ENCODE results near the gene RTKN. TPM values are rescaled to one million over a fixed set of nuclear protein-coding genes. Genes with fewer than 3 reads are reported as not detected.

RTKN gene
- total and polyA plus RNA-seq, 2 of the 13 experiments (the other 11 are each of a cell fraction or from before 2014, with no cell fraction given) = 159 to 166 TPM

GRCh38 chr2:74440378-74441169 lies 1.2 kb downstream of the RTKN start (continued):
- TF ChIP-seq ZNF3 (CRISPR knock-in tag; IDR thresholded peaks at IDR 0.05) (no peak), ZKSCAN8 (CRISPR knock-in tag; IDR thresholded peaks at IDR 0.05; ENCODE audit: borderline replicate concordance) (peak; percentile 33), SRF (IDR thresholded peaks at IDR 0.05; ENCODE audit: low read depth, low read length) (no peak), CAMTA2 (CRISPR knock-in tag; IDR thresholded peaks at IDR 0.05; ENCODE audit: borderline replicate concordance) (peak; percentile 88; the same call in 1 of the 2 replicates), ZNF792 (CRISPR knock-in tag; IDR thresholded peaks at IDR 0.05) (peak; percentile 68; the same call in 1 of the 2 replicates), HIC2 (CRISPR knock-in tag; IDR thresholded peaks at IDR 0.05; ENCODE audit: low read depth) (peak; percentile 70; the same call in 1 of the 2 replicates), ZNF724P (CRISPR knock-in tag; IDR thresholded peaks at IDR 0.05; ENCODE audit: borderline replicate concordance) (peak; percentile 69; the same call in 1 of the 2 replicates), ZNF274 (CRISPR knock-in tag; IDR thresholded peaks at IDR 0.05) (peak; percentile 70), ATF2 (CRISPR knock-in tag; IDR thresholded peaks at IDR 0.05) (no peak), KMT2B (CRISPR knock-in tag; IDR thresholded peaks at IDR 0.05) (no peak), TAF15 (IDR thresholded peaks at IDR 0.05; ENCODE audit: low read depth, low read length, poor library complexity, severe bottlenecking) (peak; percentile 98), ZNF567 (CRISPR knock-in tag; IDR thresholded peaks at IDR 0.05; ENCODE audit: borderline replicate concordance) (0 out of 2 replicates have a peak, but pooled peaks have one; percentile 45), ZNF770 (CRISPR knock-in tag; IDR thresholded peaks at IDR 0.05) (peak; percentile 73), GABPB1 (CRISPR knock-in tag; IDR thresholded peaks at IDR 0.05) (peak; percentile 85), KDM5B (CRISPR knock-in tag; IDR thresholded peaks at IDR 0.05; ENCODE audit: borderline replicate concordance) (peak; percentile 96), FOXC1 (CRISPR knock-in tag; IDR thresholded peaks at IDR 0.05; ENCODE audit: borderline replicate concordance) (peak; percentile 38; the same call in 1 of the 2 replicates), FLYWCH1 (CRISPR knock-in tag; IDR thresholded peaks at IDR 0.05) (peak; percentile 78; the same call in 1 of the 2 replicates), CC2D1A (CRISPR knock-in tag; IDR thresholded peaks at IDR 0.05) (no peak), ZNF10 (CRISPR knock-in tag; IDR thresholded peaks at IDR 0.05; ENCODE audit: borderline replicate concordance, low read depth) (no peak), ZNF333 (CRISPR knock-in tag; IDR thresholded peaks at IDR 0.05; ENCODE audit: borderline replicate concordance) (peak; percentile 94; the same call in 1 of the 2 replicates), ZNF784 (CRISPR knock-in tag; IDR thresholded peaks at IDR 0.05; ENCODE audit: borderline replicate concordance) (peak; percentile 91)
